Measurements from ENCODE around the gene FBXO11.

The FBXO11 gene

GRCh38 chr2:47783486-47784351 is 122.6 kb downstream of the FBXO11 start:
- no peak for TF ChIP-seq CTCF (conservative IDR thresholded peaks at IDR 0.05; ENCODE audit: low read depth, low read length)
- peak; percentile 18 for DNase-seq (ENCODE audit: low read depth)
- peak overlapping the region; percentile 71 for H3K4me3 ChIP-seq (ENCODE audit: low read length)

GRCh38 chr2:47782671-47783485 is 123.4 kb downstream of the FBXO11 start, which contains the start of gene MSH6:
Gene MSH6 (plus strand): TSS chr2:47783145. CDS start chr2:47783234, 89 bp downstream.
- H3K4me3 ChIP-seq (ENCODE audit: low read length) = peak within 1 kb of the TSS; percentile 73
- DNase-seq (ENCODE audit: low read depth) = peak; percentile 44
- TF ChIP-seq CTCF (conservative IDR thresholded peaks at IDR 0.05; ENCODE audit: low read depth, low read length) = no peak

GRCh38 chr2:47782381-47782670 is 124.0 kb downstream of the FBXO11 start:
- peak overlapping the region; percentile 73 for H3K4me3 ChIP-seq (ENCODE audit: low read length)
- no peak for TF ChIP-seq CTCF (conservative IDR thresholded peaks at IDR 0.05; ENCODE audit: low read depth, low read length)
- DNase-seq (ENCODE audit: low read depth) = no peak

GRCh38 chr2:47779426-47779790 is 126.9 kb downstream of the FBXO11 start:
- no peak for TF ChIP-seq CTCF (conservative IDR thresholded peaks at IDR 0.05; ENCODE audit: low read depth, low read length)
- no peak overlapping the region for H3K4me3 ChIP-seq (ENCODE audit: low read length)
- no peak for DNase-seq (ENCODE audit: low read depth)

GRCh38 chr2:47778698-47779425 is 127.4 kb downstream of the FBXO11 start:
- TF ChIP-seq CTCF (conservative IDR thresholded peaks at IDR 0.05; ENCODE audit: low read depth, low read length) = no peak
- no peak overlapping the region for H3K4me3 ChIP-seq (ENCODE audit: low read length)
- DNase-seq (ENCODE audit: low read depth) = no peak

GRCh38 chr2:47777277-47777937 is 128.9 kb downstream of the FBXO11 start:
- H3K4me3 ChIP-seq (ENCODE audit: low read length) = no peak overlapping the region
- no peak for DNase-seq (ENCODE audit: low read depth)
- TF ChIP-seq CTCF (conservative IDR thresholded peaks at IDR 0.05; ENCODE audit: low read depth, low read length) = no peak
